ENCODE measurements around the gene MED13. TPM values are rescaled to one million over a fixed set of nuclear protein-coding genes. Genes with fewer than 3 reads are reported as not detected.
A peak's percentile ranks its signal among the peaks of the same experiment; 100 is the strongest.

Gene MED13
- total RNA-seq, 2 donors from 2014 or later = 66.0 to 67.7 TPM

- no peak overlapping the region for H3K4me3 ChIP-seq (ENCODE audit: low read length)
- Mint-ChIP-seq H3K27me3 (ENCODE audit: insufficient read depth) (no peaks in the 10 kb centered on the region), H3K27ac (peak overlapping the region; percentile 72), H3K4me3 (no peak overlapping the region), H3K4me1 (no peaks in the 10 kb centered on the region), H3K36me3 (ENCODE audit: low read depth) (peaks cover 66% of the 10 kb centered on the region), H3K9me3 (no peaks in the 10 kb centered on the region)
- H3K4me1 ChIP-seq (ENCODE audit: control insufficient read depth, insufficient read depth, low read length) = no peaks in the 10 kb centered on the region
- no peak for TF ChIP-seq CTCF (conservative IDR thresholded peaks at IDR 0.05)
- no peak overlapping the region for H3K9ac ChIP-seq (ENCODE audit: extremely low read depth, low read length, poor library complexity, severe bottlenecking)
- no peak overlapping the region for H3K27ac ChIP-seq (ENCODE audit: low read depth, low read length)
- peaks cover 73% of the 10 kb centered on the region for H3K36me3 ChIP-seq (ENCODE audit: control insufficient read depth, insufficient read depth, low read length)
- H3K27me3 ChIP-seq (ENCODE audit: control insufficient read depth, insufficient read depth, low read length, poor library complexity, severe bottlenecking) = no peaks in the 10 kb centered on the region
- no peaks in the 10 kb centered on the region for H3K9me3 ChIP-seq (ENCODE audit: control insufficient read depth, low read length)
- no peak for DNase-seq
These were observed 21.5 kb downstream of the MED13 start for GRCh38 chr17:62043602-62044001.

- 100% methylated on average over 1 to 2 of the region's 2 CpGs for WGBS, 2 experiments (ENCODE audit: insufficient coverage in 1 of 2, insufficient read length in 1 of 2)
- Histone ChIP-seq H3K36me3 (ENCODE audit: control insufficient read depth, insufficient read depth, low read length) (peaks cover 69% of the 10 kb centered on the region), H3K27me3 (ENCODE audit: control insufficient read depth, insufficient read depth, low read length, poor library complexity, severe bottlenecking) (no peaks in the 10 kb centered on the region), H3K9me3 (ENCODE audit: control insufficient read depth, low read length) (no peaks in the 10 kb centered on the region), H3K4me3 (ENCODE audit: low read length) (no peak overlapping the region), H3K27ac (ENCODE audit: low read depth, low read length) (no peak overlapping the region), H3K9ac (ENCODE audit: extremely low read depth, low read length, poor library complexity, severe bottlenecking) (no peak overlapping the region), H3K4me1 (ENCODE audit: control insufficient read depth, insufficient read depth, low read length) (no peaks in the 10 kb centered on the region)
- H3K27me3 Mint-ChIP-seq (ENCODE audit: insufficient read depth) = no peaks in the 10 kb centered on the region
- TF ChIP-seq CTCF (conservative IDR thresholded peaks at IDR 0.05) = no peak
- no peak overlapping the region for H3K27ac Mint-ChIP-seq
- DNase-seq = no peak
- H3K36me3 Mint-ChIP-seq (ENCODE audit: low read depth) = peaks cover 64% of the 10 kb centered on the region
- H3K4me3 Mint-ChIP-seq = no peak overlapping the region
- H3K4me1 Mint-ChIP-seq = no peaks in the 10 kb centered on the region
- H3K9me3 Mint-ChIP-seq = no peaks in the 10 kb centered on the region
These were observed 21.9 kb downstream of the MED13 start for GRCh38 chr17:62043140-62043539.

GRCh38 chr17:62038248-62038647, 26.8 kb downstream of the MED13 start:
- no peaks in the 10 kb centered on the region for H3K9me3 ChIP-seq (ENCODE audit: control insufficient read depth, low read length)
- peaks cover 72% of the 10 kb centered on the region for H3K36me3 ChIP-seq (ENCODE audit: control insufficient read depth, insufficient read depth, low read length)
- H3K4me3 Mint-ChIP-seq = no peak overlapping the region
- no peak overlapping the region for H3K27ac Mint-ChIP-seq
- H3K27me3 Mint-ChIP-seq (ENCODE audit: insufficient read depth) = no peaks in the 10 kb centered on the region
- H3K4me3 ChIP-seq (ENCODE audit: low read length) = no peak overlapping the region
- H3K27me3 ChIP-seq (ENCODE audit: control insufficient read depth, insufficient read depth, low read length, poor library complexity, severe bottlenecking) = no peaks in the 10 kb centered on the region
- H3K4me1 Mint-ChIP-seq = no peaks in the 10 kb centered on the region
- H3K9ac ChIP-seq (ENCODE audit: extremely low read depth, low read length, poor library complexity, severe bottlenecking) = no peak overlapping the region
- TF ChIP-seq CTCF (conservative IDR thresholded peaks at IDR 0.05) = no peak
- DNase-seq = no peak
- WGBS, 2 experiments (ENCODE audit: insufficient coverage in 1 of 2, insufficient read length in 1 of 2) = 100% methylated on average over 1 of the region's 1 CpG; no CpG with 5 or more reads in 1 of the 2 experiments
- no peaks in the 10 kb centered on the region for H3K9me3 Mint-ChIP-seq
- no peak overlapping the region for H3K27ac ChIP-seq (ENCODE audit: low read depth, low read length)
- peaks cover 50% of the 10 kb centered on the region for H3K36me3 Mint-ChIP-seq (ENCODE audit: low read depth)
- no peaks in the 10 kb centered on the region for H3K4me1 ChIP-seq (ENCODE audit: control insufficient read depth, insufficient read depth, low read length)

Data from endodermal cell (in vitro differentiated cells).